Stimulated activated naive CD8-positive, alpha-beta T cell treated with anti-CD3 and anti-CD28 coated beads, Interleukin-15, amount 100 ng/mL, for 72 hours (primary cell): ENCODE measurements around the gene UVSSA.

Experiments used
- ATAC-seq: fragments of 150-1000 bp; cut with Tn5 transposase; 2 replicates; pipeline ENCODE4 v1.10.0; 2021; ENCODE audit warnings: mild to moderate bottlenecking, moderate library complexity
- DNase-seq, 2 donors: peaks; one replicate each; pipeline ENCODE4 v3.0.0; 2021 to 2022
- H3K27ac Mint-ChIP-seq, 2 donors: one replicate each; pipeline ENCODE4 v1.8.0; 2022; ENCODE audit warnings: mild to moderate bottlenecking in 2 of 2, mixed read lengths in 2 of 2, moderate library complexity in 2 of 2
- H3K27me3 Mint-ChIP-seq: one replicate; pipeline ENCODE4 v1.8.0; 2022; ENCODE audit warnings: mixed read lengths
- H3K4me1 Mint-ChIP-seq: one replicate; pipeline ENCODE4 v1.8.0; 2022; ENCODE audit warnings: mild to moderate bottlenecking, mixed read lengths
- H3K4me3 Mint-ChIP-seq, 2 donors: one replicate each; pipeline ENCODE4 v1.8.0; 2022; ENCODE audit warnings: mild to moderate bottlenecking in 2 of 2, mixed read lengths in 2 of 2, moderate library complexity in 1 of 2
- H3K9me3 Mint-ChIP-seq, 2 donors: one replicate each; pipeline ENCODE4 v1.8.0; 2022; ENCODE audit warnings: mixed read lengths in 2 of 2

UVSSA gene

DNA sequence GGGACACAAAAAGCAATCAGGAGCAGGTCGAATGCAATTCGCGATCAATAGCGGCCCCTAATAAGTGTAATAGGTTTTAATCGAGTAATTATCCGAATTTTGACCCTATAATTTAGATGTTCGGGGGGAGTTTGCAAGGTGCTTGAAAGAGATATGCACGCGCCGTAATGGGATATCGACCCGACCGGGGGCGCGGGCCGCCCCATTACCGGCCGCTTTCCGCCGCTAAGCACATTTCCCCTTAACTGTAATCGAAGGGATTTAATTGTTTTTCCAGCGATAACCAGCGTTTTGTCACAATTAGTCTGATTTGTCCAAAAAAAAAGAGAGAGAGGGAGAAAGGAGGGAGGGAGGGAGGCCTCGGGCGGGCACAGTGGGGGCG lies 58.2 kb downstream of the UVSSA start:
- Mint-ChIP-seq H3K4me3 (no peak overlapping the region), H3K27ac (peak overlapping the region in 1 of 2 donors; percentile 74), H3K27me3 (peaks cover 86% of the 10 kb centered on the region), H3K9me3 (no peaks in the 10 kb centered on the region), H3K4me1 (peaks cover 28% of the 10 kb centered on the region)
- no peak for DNase-seq
- no peak for ATAC-seq

DNA sequence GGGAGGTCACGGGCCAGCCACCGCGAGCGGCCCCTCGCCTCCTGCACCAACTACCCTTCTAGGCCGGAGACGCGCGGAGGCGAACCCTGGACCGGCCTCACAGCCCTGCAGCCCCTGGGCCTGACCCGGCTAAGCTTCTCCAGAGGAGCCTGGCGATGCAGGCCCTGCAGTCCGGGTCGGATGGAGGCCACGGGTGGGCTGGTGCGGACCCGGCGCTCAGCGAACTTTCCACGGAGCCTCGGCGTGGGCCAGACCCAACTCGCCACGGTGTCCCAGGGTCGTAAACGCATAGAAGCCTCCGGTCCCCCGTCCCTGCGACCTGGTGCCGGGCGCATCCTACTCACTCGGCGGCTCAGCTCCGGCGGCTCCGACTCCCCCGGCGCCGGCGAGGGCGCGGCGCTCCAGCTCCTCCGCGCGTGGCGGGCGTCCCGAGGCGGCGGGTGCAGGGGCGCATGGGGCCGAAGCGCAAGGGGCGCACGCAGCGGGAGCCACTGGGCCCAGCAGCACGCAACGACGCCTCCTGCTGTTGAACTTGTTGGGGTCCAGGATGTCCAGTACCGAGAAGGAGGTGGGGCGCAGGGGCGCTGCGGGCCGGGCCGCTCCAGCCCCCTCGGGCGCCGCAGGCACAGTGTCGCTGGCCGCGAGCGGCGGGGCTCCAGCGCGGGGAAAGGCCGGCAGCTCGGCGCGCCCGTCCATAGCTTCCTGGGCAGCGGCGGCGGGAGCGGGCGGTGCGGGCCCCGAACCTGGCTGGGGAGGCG lies 58.8 kb downstream of the UVSSA start:
- H3K9me3 Mint-ChIP-seq, result no peaks in the 10 kb centered on the region
- H3K4me1 Mint-ChIP-seq, result peaks cover 34% of the 10 kb centered on the region
- H3K27ac Mint-ChIP-seq, result no peak overlapping the region
- no peak overlapping the region for H3K4me3 Mint-ChIP-seq
- no peak for ATAC-seq
- peaks cover 86% of the 10 kb centered on the region for H3K27me3 Mint-ChIP-seq
- peak in 1 of 2 donors; percentile 7 for DNase-seq

DNA sequence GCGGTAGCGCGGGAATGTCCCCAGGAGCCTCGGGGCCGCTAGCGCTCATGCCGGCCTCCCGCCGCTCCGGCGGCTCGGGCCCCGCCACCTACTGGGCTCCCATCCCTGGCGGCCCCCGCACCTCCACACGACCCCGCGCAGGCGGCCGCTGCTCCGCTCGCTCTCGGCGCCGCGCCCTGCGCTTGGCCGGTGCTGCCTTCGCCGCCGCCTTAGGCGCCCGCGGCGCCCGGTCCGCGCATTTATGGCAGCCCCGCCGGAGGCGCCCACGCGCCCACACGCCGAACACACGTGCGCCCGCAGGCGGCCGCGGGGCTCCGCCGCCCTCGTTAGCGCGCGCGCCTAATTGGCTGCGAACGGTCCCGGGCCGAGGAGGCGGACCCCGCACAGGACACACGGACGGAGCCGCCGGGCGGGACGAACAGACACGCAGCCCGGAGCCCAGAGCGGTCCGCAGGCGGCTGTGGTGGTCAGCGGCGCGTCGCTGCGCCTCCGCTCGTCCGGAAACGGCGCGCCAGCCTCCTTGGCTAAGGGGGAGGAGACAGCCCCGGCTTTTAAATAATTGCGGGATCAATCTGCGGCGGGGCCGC lies 59.5 kb downstream of the UVSSA start, which contains the start of gene NKX1-1:
NKX1-1 (minus strand) TSS at position 49 of the 587 bp plus-strand sequence; CDS start at position 49, 0 bp downstream.
- H3K27ac Mint-ChIP-seq, result peak within 1 kb of the TSS in 1 of 2 donors; percentile 87
- peaks cover 87% of the 10 kb centered on the region for H3K27me3 Mint-ChIP-seq
- no peak within 1 kb of the TSS for H3K4me3 Mint-ChIP-seq
- no peak for ATAC-seq
- H3K4me1 Mint-ChIP-seq, result peaks cover 34% of the 10 kb centered on the region
- no peaks in the 10 kb centered on the region for H3K9me3 Mint-ChIP-seq
- DNase-seq, result no peak

DNA sequence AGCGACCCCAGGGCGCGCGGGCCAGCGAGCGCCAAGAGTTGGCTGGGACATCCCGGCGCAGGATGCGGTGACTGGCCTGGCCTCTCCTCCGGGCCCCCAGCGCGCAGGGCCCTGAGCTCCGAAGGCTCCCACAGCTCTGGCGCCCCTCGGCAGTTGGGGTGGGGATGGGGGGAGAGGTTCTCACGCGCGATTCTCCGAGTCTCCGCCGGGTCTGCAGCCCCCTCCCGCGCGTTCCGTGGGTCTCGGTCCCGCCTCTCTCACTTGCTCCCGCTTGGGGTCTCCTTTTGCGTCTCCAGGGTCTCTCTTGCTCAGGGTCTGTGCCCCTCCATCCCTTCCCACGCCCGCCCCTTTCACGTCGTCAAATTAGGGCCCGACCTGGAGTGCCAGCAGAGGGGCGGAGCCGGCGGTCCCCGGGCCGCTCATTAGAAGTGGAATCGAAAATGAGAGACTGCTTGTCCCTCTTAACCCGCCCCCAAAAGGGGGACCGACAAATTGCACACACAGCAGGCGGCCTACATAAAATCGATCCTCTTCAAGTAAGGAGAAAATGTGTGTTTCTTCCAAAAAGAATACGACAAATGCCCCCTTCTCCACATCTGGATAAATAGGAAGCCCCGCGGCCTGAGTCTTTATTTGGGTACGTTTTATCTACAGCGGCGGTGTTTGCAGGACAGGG lies 60.1 kb downstream of the UVSSA start:
- ATAC-seq (no peak), DNase-seq (peak in 1 of 2 donors; percentile 8)
- Mint-ChIP-seq H3K27me3 (peaks cover 87% of the 10 kb centered on the region), H3K27ac (peak overlapping the region in 1 of 2 donors; percentile 87), H3K9me3 (no peaks in the 10 kb centered on the region), H3K4me1 (peaks cover 34% of the 10 kb centered on the region), H3K4me3 (no peak overlapping the region)

DNA sequence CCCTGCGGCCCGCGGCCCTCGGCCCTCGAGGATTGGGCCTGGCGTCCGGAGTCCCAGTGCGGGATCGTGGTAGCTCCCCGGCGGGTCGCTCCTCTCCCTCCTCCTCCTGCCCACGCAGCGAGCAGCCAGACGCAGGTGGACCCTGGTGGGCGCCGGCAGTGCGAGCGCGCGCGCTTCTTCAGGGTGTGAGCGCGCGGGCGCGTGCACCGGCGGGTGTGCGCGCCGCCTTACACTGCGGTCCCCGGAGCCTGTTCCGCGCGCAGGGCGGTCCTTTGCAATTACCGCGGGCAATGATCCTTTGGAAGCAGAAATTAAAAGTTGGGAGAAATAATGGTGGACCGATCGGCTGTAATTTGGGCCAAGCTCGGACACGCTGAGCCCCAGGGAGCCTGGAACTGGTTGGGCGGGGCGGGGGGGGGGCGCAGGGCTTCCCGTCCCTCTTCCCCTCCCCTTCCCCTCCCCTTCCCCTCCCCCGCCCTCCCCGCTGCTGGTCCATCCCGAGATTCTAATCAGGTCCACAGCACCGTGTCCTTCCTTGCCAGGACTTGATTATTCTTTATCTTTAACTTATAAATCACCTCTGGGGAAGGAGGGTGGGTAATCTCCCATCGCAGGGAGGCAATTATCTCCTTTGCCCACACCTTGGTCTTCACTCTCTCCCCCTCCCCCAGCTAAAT lies 60.8 kb downstream of the UVSSA start:
- H3K4me3 Mint-ChIP-seq, result no peak overlapping the region
- ATAC-seq, result no peak
- no peak for DNase-seq
- peaks cover 34% of the 10 kb centered on the region for H3K4me1 Mint-ChIP-seq
- H3K27ac Mint-ChIP-seq, result peak overlapping the region in 1 of 2 donors; percentile 87
- peaks cover 87% of the 10 kb centered on the region for H3K27me3 Mint-ChIP-seq
- H3K9me3 Mint-ChIP-seq, result no peaks in the 10 kb centered on the region

DNA sequence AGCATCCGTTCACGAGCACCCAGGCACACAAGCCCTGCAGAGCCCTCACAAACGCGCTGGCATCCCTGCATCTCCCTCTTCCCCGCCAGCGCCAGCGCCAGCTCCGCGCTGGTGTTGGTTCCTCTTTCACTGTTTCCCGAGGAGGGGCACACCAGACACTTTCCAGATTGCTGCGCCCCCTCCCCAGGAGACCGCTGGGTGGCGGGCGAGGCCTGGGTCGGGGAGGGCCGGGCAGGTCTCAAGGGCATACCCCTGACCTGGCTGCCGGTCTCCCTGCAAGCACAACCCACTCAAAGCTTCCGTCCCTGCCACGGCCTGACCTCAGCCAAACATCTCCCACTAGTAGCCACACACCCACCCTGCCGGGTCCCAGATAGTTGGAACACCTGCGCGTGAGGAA lies 61.4 kb downstream of the UVSSA start:
- Mint-ChIP-seq H3K27me3 (peaks cover 90% of the 10 kb centered on the region), H3K27ac (peak overlapping the region in 1 of 2 donors; percentile 60)

DNA sequence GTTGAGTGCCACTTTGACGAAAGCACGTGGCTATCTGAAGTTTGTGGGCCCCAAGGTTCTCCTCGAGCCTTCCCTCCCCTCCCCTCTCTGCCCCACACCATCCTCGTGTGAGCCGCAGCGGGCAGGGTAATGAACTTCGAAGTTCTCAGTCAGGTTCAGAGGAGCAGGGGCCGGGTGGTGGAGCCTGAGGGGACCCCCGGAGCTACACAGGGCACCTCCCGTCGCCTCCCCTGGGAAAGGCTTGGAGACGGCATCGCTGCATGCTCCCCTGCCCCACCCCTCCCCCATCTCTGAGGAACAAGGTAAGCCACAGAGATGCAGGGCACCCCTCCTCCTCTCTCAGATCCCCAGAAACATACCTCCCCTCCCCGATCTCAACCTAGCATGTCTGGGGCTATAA lies 62.1 kb downstream of the UVSSA start:
- no peaks in the 10 kb centered on the region for H3K9me3 Mint-ChIP-seq
- peaks cover 30% of the 10 kb centered on the region for H3K4me1 Mint-ChIP-seq
- H3K4me3 Mint-ChIP-seq, result no peak overlapping the region
- H3K27me3 Mint-ChIP-seq, result peaks cover 90% of the 10 kb centered on the region
- ATAC-seq, result no peak
- no peak for DNase-seq
- peak overlapping the region in 1 of 2 donors; percentile 15 for H3K27ac Mint-ChIP-seq

More for the DNA sequence above, 61.4 kb downstream of the UVSSA start:
- Mint-ChIP-seq H3K9me3 (no peaks in the 10 kb centered on the region), H3K4me1 (peaks cover 34% of the 10 kb centered on the region), H3K4me3 (no peak overlapping the region)
- no peak for ATAC-seq
- DNase-seq, result peak in 1 of 2 donors; percentile 14

DNA sequence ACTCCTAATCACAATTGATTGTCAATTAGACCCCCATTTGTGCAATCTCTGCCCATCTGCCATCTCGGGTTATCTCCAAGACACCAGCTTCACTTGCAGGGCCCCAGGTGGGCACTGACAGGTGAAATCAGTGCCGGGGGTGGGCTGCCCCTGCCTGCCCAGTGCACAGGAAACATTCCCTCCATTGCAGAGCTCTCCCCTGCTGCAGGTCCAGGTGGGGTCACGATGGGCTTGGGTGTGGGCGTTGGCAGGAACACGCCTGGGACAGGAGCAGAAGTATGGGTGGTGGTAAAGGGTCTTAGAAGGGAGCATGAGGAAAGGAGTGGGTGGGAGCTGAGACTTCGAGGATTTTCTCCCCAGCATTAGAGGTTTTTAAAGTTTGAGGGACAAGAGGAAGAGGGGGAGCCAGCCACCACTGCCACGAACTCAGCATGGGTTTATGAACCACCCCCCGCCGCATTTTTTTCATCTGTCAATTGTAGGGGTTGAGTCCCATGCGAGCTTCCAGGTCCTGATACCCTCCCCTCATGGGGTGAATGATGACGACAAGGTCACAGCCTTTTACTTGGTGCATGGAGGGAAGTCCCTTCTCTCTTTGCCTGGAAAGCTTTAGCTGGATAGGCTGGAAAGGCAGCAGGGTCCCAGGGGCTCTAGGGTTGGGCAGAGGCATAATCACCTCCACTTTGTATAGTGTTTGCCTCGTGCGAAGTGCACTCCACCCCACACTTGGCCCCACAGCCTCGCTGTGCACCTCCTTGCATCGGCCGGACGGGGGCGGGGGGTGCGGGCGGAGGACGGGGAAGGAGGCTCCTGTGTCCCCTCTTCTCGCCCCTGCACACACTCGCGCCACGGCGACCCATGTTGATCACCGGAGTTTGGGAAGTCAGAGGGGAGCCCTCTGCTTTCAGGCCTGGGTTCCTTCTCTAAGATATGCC lies 62.8 kb downstream of the UVSSA start:
- Mint-ChIP-seq H3K27ac (peak overlapping the region in 1 of 2 donors; percentile 15), H3K4me3 (no peak overlapping the region), H3K27me3 (peaks cover 86% of the 10 kb centered on the region), H3K9me3 (no peaks in the 10 kb centered on the region), H3K4me1 (peaks cover 30% of the 10 kb centered on the region)
- ATAC-seq (no peak), DNase-seq (no peak)

DNA sequence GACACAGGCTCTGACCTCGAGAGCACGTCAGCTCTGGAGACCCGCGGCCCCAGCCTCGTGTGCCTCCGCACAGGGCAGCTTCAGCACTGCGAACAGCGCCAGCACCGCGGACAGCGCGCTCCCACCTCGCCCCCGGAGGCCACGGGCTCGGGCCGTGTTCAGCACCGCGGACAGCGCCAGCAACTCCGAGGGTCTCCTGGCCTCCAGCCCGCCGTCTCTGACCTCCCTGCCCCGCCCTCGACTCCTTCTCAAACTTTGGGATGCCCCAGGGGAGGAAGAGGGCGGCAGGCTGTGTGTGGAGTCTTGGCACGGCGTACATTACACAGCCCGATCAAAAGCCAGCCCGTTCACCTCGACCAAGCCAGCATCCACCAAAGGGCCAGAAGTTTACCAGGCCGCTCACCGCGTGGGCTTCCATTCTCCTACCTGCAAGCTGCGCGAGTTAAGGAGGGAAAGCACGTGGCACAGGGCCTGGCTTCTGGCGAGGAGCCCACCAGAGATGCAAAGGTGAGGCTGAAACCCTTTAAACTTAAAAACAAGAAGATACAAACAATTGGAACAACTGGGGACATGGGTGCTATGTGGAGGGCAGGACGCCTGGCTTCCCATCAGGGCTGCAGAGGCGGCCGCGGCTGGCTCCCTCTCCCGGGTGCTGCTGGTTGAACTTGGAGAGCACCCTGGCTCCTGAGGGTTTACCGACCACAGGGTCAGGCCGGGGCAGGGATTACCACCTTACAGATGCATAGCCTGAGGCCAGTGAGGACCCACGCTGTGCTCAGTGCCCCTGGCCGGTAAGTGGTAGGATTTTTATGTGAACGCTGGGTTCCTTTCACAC lies 63.7 kb downstream of the UVSSA start:
- Mint-ChIP-seq H3K9me3 (no peaks in the 10 kb centered on the region), H3K4me1 (peaks cover 24% of the 10 kb centered on the region), H3K27me3 (peaks cover 86% of the 10 kb centered on the region), H3K4me3 (no peak overlapping the region), H3K27ac (no peak overlapping the region)
- ATAC-seq (peak; percentile 63), DNase-seq (peak; percentile 41 to 47)

DNA sequence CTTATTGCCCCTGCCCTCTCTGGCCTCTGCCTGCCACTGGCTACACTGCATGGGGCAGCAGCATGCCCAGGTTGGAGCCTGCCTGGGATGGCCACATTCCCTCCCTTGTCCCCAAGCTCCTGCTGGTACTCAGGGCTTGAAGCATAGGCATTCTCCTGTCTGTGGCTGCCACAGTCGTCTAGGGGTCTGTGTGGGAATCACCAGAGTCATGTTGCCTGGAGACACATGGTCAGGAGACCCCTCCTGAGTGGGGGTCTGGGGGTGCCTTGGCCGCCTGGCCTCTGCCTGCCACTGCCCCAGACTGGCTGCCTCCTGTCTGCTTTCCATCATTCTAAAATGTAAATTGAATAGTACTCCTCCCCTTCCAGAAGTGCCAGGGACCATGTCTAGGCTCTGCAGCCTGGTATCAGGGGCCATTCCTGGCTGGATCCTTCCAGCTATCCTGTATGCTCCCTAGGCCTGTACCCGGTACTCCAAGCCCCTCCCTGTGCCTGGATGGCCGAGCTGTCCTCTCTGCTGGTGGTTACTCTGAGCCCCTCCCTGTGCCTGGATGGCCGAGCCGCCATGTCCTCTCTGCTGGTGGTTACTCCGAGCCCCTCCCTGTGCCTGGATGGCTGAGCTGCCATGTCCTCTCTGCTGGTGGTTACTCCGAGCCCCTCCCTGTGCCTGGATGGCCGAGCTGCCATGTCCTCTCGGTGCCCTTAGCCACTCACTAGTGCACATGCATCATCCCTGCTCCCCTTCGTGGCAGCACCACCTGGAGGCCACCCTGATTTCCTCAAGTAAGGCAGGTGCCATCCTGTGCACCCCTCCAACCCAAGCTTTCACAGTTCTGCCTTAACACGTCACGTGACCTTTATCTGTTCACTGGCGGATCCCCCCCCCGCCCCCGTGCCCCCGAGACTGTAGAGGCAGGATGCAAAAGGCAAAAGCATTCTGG lies 64.7 kb downstream of the UVSSA start:
- no peak for DNase-seq
- Mint-ChIP-seq H3K9me3 (no peaks in the 10 kb centered on the region), H3K4me1 (peaks cover 24% of the 10 kb centered on the region), H3K27ac (no peak overlapping the region), H3K27me3 (peaks cover 95% of the 10 kb centered on the region), H3K4me3 (no peak overlapping the region)
- ATAC-seq, result no peak

DNA sequence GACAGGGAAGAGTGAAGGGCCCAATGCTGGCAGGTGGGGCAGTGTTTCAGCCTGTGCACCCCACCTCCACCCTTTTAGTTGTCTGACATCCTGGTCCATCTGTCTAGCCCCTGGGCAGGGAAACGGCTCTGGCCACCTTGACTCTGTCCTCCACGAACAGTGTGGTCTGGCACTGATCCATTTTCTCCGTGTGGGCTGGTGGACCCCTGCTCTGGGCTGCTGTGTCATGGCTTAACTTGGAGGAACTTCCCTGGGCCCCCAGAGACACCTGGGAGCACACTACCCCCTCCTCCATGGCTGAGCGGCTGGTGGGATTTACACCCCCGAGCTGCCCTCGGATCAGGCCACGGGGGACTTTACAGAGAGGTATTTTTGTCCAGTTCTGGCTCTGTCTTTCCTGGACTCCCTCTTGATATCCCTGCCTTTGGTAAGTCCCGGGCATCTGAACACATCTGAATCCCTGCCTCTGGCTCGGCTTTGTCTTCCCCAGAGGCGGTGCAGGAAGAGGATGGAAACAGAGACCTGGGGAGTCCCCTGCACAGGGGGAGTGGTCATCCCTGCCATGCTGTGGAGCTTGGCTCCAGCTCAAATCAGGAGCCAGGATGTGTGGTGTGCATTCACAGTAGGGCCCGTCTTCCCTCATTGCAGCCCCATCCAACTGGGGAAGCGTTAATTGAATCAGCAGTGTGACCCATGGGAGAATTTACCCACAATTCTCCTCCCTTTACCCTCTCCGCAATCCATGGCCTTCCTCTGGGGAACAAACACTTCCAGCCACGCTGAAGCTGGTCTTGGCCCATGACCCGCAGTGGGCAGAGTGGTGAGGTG lies 65.6 kb downstream of the UVSSA start:
- Mint-ChIP-seq H3K27me3 (peaks cover 94% of the 10 kb centered on the region), H3K4me1 (peaks cover 17% of the 10 kb centered on the region), H3K27ac (no peak overlapping the region), H3K4me3 (no peak overlapping the region), H3K9me3 (no peaks in the 10 kb centered on the region)
- DNase-seq (no peak), ATAC-seq (no peak)

DNA sequence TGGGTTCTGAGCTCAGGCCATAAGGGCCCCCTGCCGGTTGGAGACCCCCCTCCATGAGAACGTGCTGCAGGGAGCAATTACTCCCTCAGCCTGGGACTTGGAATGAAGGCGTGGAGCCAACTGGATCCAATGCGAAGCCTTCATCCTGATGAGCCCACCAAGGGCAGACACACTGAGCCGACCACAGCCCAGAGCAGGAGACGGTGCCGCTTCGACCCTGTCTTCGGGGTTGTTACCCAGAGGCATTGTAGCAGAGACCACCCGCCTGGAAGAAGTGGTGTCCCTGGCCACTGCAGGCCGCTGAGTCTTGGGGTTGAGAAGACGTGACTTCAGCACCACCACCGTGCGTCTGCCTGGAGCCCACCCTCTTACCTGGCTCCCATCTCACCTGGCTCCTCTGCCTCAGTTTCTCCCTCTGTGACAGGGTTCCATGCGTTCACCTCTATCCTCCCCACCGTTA lies 66.2 kb downstream of the UVSSA start:
- no peaks in the 10 kb centered on the region for H3K9me3 Mint-ChIP-seq
- ATAC-seq (no peak), DNase-seq (no peak)
- H3K4me3 Mint-ChIP-seq, result no peak overlapping the region
- no peak overlapping the region for H3K27ac Mint-ChIP-seq
- peaks cover 12% of the 10 kb centered on the region for H3K4me1 Mint-ChIP-seq
- H3K27me3 Mint-ChIP-seq, result peaks cover 87% of the 10 kb centered on the region
